Fibroblast of pulmonary artery (primary cell): ENCODE results near the gene ACER2.

ENCODE experiments used
- DNase-seq: peaks from one replicate; pipeline ENCODE4 v3.0.0-alpha.2; 2010; ENCODE audit warnings: low read depth
- H3K4me3 ChIP-seq: replicated peaks from 2 replicates; pipeline ENCODE4 v1.5.1; 2011; ENCODE audit warnings: low read depth, mild to moderate bottlenecking, control low read depth, low read length, moderate library complexity
- CTCF ChIP-seq: IDR thresholded peaks from 2 replicates; pipeline ENCODE4 v1.5.1; 2011; ENCODE audit warnings: mild to moderate bottlenecking, control low read depth, low read length, inconsistent platforms; ENCODE audit errors: missing control alignments

ACER2 gene

GRCh38 chr9:19497276-19497675 is 88.5 kb downstream of the ACER2 start:
- no peak for DNase-seq
- no peak for TF ChIP-seq CTCF
- H3K4me3 ChIP-seq: no peak overlapping the region

- no peak overlapping the region for H3K4me3 ChIP-seq
- DNase-seq: peak; percentile 66
- no peak for TF ChIP-seq CTCF
Observed at GRCh38 chr9:19498015-19498414, 89.2 kb downstream of the ACER2 start.
